Hepatocyte (in vitro differentiated cells): Measurements from ENCODE around the gene NOMO2.
"Not testable (repeated sequence)": the region's sequence is repeated elsewhere in the genome, so short reads cannot be mapped to it uniquely, and the experiment has no call there.

ENCODE experiments used
- EZH2 ChIP-seq: fragments of 200-600 bp; sonication (generic); IDR thresholded peaks from 2 replicates; pipeline ENCODE4 v1.6.1; 2016; ENCODE audit warnings: antibody characterized with exemption, mild to moderate bottlenecking, borderline replicate concordance
- TF ChIP-seq, protein P1 (sequence below): fragments of 200-600 bp; sonication (generic); IDR thresholded peaks from 2 replicates; pipeline ENCODE4 v1.5.1; 2016; ENCODE audit warnings: antibody characterized with exemption, mild to moderate bottlenecking; ENCODE audit not compliant: poor library complexity

DNA sequence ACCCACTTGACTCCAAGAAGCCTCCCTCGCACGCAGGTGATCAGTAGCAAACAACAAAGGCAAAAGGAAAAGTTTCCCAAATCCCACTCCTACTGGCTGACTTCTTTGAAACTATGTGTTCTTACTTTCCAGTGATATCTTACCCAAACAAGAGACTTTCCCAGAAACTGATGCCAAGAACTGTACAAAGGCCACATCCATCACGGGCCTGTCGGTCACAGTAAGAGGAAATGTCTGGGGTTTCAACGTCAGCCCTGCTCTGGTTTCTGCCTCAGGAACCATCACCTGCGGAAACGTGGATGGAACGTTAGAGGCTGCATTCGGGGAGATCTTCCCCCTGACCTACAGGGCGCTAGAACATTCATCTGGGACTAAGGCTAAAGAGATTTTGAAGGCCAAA, 30.6 kb downstream of the NOMO2 start:
- TF ChIP-seq, protein P1, sequence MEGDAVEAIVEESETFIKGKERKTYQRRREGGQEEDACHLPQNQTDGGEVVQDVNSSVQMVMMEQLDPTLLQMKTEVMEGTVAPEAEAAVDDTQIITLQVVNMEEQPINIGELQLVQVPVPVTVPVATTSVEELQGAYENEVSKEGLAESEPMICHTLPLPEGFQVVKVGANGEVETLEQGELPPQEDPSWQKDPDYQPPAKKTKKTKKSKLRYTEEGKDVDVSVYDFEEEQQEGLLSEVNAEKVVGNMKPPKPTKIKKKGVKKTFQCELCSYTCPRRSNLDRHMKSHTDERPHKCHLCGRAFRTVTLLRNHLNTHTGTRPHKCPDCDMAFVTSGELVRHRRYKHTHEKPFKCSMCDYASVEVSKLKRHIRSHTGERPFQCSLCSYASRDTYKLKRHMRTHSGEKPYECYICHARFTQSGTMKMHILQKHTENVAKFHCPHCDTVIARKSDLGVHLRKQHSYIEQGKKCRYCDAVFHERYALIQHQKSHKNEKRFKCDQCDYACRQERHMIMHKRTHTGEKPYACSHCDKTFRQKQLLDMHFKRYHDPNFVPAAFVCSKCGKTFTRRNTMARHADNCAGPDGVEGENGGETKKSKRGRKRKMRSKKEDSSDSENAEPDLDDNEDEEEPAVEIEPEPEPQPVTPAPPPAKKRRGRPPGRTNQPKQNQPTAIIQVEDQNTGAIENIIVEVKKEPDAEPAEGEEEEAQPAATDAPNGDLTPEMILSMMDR: not testable (repeated sequence)
- not testable (repeated sequence) for TF ChIP-seq EZH2
